NCI-H226 (cell line): ENCODE measurements around the gene ARPIN.
"Not testable (repeated sequence)": the region's sequence is repeated elsewhere in the genome, so short reads cannot be mapped to it uniquely, and the experiment has no call there.

Experiments used
- DNase-seq: peaks from one replicate; pipeline ENCODE4 v3.0.0-alpha.2; 2015

Gene ARPIN

GRCh38 chr15:89875741-89876140 is 37.0 kb downstream of the ARPIN start:
- DNase-seq, result no peak

DNA sequence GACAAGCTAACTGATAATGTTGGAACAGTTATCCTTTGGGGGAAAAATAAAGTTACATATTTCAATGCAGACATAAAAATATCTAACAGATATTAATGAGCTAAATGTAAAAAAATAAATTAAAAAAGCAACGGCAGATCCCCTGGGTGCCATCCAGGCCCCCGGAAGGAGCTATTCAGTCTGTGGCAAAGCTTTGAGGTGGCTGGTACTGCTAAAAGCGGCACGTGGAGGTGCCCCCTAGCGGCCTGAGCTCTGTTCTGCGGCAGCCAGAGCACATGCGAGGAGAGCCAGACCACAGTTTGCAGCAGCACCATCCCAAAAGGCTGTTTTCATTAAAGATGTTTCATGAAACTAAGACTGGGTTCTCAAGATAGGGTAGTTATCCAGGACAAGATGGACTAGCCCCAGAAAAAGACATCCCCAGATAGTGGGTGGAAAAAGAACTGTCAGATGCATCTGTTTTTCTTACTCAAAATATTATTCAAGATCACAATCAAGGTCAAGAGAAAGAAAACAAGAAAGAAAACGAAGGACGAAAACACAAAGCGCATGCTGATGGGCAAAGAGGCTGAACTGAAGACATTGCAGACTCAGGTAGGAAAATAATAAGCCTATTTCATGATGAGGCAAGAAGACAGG is 37.7 kb downstream of the ARPIN start:
- DNase-seq, result peak; percentile 63

DNA sequence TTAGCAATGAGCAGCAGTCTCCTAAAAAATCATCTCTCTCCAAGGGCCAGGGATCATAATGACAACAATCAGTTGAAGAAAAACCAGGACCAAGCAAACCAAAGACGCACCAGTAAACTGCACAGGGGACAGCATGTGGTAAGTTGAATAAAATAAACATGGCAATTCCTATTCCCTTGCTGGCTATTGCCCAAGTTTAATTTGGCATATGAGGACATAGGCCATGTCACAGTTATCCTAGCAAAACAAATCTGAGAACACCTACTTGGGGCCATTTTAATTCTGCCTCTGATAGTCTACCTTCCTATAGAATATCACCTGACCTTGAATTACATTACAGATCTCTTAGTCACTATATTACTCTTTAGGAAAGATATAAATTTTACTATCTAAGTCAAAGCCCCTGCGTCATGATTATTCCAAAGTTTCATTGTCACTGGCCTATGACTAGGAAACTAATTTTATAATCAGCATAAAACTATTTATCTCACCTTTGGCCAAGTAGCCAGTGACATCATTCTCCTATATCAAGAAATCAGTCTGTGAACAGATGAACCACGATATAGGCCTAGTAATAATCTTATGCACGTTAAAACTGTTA is 42.0 kb downstream of the ARPIN start:
- DNase-seq, result no peak

DNA sequence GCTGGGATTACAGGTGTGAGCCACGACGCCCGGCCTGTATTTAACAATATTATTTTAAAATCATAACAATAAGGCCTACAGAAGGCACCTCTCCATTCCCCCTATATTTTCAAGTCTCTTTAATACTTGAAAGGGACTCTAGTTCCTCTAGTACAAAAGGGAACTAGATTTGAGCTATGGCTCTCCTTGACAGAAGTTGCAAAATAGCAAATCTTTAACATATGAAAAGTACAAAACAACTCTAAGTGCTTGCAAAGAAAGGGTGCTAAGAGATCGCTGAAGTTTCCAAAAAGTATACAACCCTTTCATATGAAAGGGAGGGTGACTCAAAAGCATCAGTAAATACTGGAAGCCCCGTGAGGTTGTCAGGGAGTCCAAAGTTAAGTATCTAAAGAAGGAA is 42.7 kb downstream of the ARPIN start:
- no peak for DNase-seq

GRCh38 chr15:89869490-89869889 is 43.3 kb downstream of the ARPIN start:
- not testable (repeated sequence) for DNase-seq

- DNase-seq, result no peak
These were observed 47.6 kb downstream of the ARPIN start for GRCh38 chr15:89864958-89865739.

DNA sequence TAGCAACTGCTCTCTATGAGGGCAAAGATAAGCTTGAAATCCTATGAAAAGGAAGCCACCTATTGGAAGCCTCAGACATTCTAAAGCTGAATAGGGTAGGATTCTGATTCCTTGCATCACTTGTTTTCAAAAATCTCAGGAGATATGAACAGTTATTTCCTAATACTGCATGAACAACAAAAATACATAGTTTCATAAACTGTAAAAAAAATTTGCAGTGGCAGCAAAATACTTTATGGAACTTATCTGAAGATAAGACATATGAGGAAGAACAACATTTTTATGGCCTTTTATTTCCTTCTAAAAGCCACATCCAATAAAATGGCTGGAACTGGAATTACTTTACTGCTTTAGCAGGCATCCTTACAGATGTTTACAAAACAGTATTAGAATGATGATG is 48.8 kb downstream of the ARPIN start:
- DNase-seq, result no peak

DNA sequence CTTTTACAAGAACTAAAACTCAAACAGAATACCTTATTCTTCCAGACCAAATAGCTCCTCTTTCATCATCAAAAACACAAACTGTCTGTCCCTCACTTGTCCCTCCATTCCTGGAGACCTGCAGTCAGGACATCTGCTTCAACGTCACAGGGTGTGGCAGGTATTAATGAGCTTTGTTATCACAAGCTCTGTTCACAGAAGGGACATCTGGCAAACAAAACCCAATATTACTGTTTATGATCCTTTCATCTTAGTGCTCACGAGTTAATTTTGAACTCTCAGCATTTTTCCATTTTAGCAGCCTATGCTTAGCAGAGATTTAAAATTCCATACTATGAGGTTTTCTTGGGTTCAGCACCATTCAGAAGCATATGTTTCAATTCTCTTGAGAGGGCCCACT is 51.9 kb downstream of the ARPIN start:
- DNase-seq, result no peak

DNA sequence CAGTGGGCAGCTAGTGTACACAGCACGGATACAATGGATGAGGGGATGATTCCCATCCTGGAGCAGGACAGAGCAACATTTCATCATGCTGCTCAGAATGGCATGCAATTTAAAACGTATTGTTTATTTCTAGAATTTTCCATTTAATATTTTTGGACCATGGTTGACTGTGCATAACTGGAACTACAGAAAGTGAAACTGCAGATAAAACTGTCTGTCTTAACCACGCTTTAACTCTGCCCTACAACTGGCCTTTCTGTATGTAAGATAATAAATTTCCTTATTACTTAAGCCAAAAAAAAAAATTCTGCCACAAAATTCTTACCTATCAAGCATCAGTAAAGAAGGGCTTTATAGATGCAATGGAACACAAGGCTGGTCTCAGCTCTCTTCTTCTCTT is 52.3 kb downstream of the ARPIN start:
- no peak for DNase-seq

DNA sequence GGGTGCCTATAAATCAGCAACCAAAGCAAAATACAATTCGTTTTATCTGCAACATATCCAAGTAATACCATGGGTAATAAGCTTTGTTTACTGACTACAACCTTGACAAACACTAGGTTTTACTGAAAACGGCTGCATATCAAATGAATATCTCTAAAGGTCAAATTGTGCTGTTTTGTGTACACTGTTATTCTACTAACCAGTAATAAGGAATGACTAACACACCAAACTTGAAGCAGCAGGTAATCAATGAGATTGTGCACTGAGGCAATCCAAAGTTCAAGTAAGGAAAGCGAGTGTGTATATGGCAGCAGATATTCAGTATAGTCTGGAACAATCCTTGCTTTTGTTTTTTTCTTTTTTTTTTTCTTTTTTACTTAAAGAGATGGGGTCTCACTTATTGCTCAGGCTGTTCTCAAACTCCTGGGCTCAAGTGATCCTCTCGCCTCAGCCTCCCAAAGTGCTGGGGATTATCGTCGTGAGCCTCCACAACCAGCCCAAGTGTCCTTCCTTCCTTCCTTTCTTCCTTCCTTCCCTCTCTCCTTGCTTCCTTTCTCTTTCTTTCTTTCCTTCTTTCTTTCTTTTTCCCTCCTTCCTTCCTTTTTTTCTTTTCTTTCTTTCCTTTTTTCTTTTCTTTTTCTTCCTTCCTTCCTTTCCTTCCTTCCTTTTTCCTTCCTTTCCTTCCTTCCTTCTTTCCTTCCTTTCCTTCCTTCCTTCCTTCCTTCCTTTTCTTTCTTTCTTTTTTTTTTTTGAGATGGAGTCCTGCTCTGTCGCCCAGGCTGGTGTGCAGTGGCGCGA is 53.9 kb downstream of the ARPIN start:
- DNase-seq, result no peak

- DNase-seq, result no peak
These were observed 55.1 kb downstream of the ARPIN start for GRCh38 chr15:89857673-89858072.

- DNase-seq, result no peak
These were observed 56.8 kb downstream of the ARPIN start for GRCh38 chr15:89855948-89856347.

DNA sequence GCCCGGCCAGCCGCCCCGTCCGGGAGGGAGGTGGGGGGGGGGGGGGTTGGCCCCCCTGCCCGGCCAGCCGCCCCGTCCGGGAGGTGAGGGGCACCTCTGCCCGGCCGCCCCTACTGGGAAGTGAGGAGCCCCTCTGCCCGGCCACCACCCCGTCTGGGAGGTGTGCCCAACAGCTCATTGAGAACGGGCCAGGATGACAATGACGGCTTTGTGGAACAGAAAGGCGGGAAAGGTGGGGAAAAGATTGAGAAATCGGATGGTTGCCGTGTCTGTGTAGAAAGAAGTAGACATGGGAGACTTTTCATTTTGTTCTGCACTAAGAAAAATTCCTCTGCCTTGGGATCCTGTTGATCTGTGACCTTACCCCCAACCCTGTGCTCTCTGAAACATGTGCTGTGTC is 57.9 kb downstream of the ARPIN start:
- DNase-seq, result not testable (repeated sequence)

- no peak for DNase-seq
These were observed 60.3 kb downstream of the ARPIN start for GRCh38 chr15:89852342-89852995.

DNA sequence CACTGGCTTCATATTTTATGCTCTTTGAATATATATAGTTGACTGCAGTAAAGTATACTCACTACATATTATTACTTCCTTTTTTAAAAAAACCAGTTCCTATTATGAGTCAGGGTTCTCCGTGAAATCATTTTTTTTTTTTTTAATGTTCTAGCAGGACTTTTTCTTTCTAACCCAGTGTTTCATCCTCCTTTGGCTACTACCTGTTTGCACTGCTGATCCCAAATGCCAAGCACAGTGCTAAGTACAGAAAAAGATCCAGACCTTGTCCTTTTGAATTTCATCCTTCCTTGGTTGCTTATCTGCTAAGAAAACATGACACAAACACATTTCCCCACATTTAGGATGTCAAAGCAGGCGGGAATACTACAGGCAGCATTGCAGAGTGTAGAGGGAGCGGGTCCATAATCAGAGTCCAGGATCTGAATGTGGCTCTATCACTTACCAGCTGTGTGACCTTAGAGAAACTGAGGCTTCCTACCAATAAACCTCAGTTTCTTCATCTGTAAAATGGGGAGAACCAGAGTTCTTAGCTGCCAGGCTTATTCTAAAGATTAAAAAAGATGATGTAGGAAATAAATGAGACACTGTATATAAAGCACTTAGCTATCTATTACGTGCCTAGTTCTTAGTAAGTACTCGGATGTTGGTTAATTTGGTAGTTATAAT is 60.9 kb downstream of the ARPIN start:
- no peak for DNase-seq

GRCh38 chr15:89848970-89849292 is 63.8 kb downstream of the ARPIN start:
- DNase-seq, result no peak

DNA sequence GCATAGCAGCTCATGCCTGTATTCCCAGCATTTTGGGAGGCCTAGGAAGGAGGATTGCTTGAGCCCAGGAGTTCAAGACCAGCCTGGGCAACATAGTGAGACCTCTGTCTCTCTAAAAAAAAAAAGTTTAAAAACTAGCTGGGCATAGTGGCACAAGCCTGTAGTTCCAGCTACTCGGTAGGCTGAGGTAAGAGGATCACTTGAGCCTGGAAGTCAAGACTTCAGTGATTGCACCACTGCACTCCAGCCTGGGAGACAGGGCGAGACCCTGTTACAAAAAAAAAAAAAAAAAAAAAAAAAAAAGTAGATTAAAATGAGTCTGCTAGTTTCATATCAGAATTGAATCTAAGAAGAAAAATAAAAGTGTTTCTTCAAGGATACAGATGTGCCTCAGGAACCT is 65.7 kb downstream of the ARPIN start:
- DNase-seq, result no peak

DNA sequence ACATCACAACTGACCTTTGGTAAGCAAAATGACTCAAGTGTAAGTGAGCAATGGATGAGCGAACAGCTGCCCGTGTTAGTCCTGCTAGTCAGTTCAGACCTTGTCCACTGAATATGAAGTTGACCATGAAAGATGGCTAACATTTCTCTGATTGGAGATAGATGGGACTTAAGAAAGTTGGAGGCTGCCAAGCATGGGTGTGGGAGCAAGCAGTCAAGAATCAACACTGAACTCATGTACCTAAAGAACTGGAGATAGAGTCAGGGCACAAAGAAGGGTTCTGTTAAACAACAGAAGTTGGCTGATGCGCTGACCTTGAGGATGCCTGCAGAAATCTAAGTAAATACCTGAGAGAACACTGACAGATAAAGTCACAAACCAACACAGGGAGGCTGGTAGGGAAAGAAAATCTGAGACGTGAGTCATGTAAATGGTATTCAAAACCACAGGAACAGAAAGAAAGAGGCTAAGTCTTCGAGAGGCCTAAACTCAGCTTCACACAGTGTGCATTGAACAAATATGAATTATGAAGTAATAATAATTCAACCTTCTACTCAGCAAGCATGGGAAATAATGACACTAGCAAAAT is 67.4 kb downstream of the ARPIN start:
- peak; percentile 98 for DNase-seq
